ENCODE data around the gene ZBTB46. TPM values are rescaled to one million over a fixed set of nuclear protein-coding genes. Genes with fewer than 3 reads are reported as not detected.

ZBTB46 gene
- total RNA-seq, 4 donors from 2014 or later, result 15.9 to 39.9 (median 27.7) TPM

- DNase-seq, result peak; percentile 84 to 87
- Histone ChIP-seq H3K27ac (peak within 1 kb of the TSS; percentile 68 to 94 (median 91)), H3K9me3 (no peaks in the 10 kb centered on the region), H3K4me1 (peaks cover 19 to 29% of the 10 kb centered on the region in 2 donors), H3K36me3 (peaks cover 19 to 29% of the 10 kb centered on the region in 2 donors), H3K27me3 (no peaks in the 10 kb centered on the region), H3K4me3 (replicated peaks in 1 of 3) (peak within 1 kb of the TSS; percentile 39 to 66 (median 53))
- 0% methylated on average over 2 of the region's 136 CpGs; no CpG with 5 or more reads in 1 of the 2 donors for WGBS, 2 donors
- TF ChIP-seq POLR2A (IDR thresholded peaks at IDR 0.05) (no peak), CTCF (IDR thresholded peaks at IDR 0.05) (no peak)
- intact Hi-C loops (cut with DNase I), result loop anchor here (5.0 kb wide), 1 partner anchor 202 kb away; the partner anchor contains the start of gene PTK6
Observed at GRCh38 chr20:63739130-63740069, 91.7 kb downstream of the ZBTB46 start, which contains the start of gene SLC2A4RG. Gene SLC2A4RG, plus strand, starts transcription at chr20:63739776. Its CDS starts 137 bp downstream, at chr20:63739913.

- H3K27me3 ChIP-seq, result no peaks in the 10 kb centered on the region
- H3K4me3 ChIP-seq (replicated peaks in 1 of 3), result peak overlapping the region in 1 of 3 donors; percentile 35
- peak overlapping the region; percentile 57 to 91 (median 91) for H3K27ac ChIP-seq
- peaks cover 19 to 29% of the 10 kb centered on the region in 2 donors for H3K4me1 ChIP-seq
- intact Hi-C loops (cut with DNase I), result no loop called here
- H3K36me3 ChIP-seq, result peaks cover 24 to 33% of the 10 kb centered on the region in 2 donors
- peak; percentile 85 to 86 for DNase-seq
- no peaks in the 10 kb centered on the region for H3K9me3 ChIP-seq
- no peak for TF ChIP-seq POLR2A (IDR thresholded peaks at IDR 0.05)
- TF ChIP-seq CTCF (IDR thresholded peaks at IDR 0.05), result no peak
- 0 to 13% methylated on average over 4 to 6 of the region's 26 CpGs for WGBS, 2 donors
Observed at GRCh38 chr20:63738687-63739129, 92.4 kb downstream of the ZBTB46 start.

GRCh38 chr20:63737945-63738686 is 92.9 kb downstream of the ZBTB46 start:
- peaks cover 19 to 29% of the 10 kb centered on the region in 2 donors for H3K4me1 ChIP-seq
- no peaks in the 10 kb centered on the region for H3K9me3 ChIP-seq
- no peak overlapping the region for H3K4me3 ChIP-seq (replicated peaks in 1 of 3)
- H3K27ac ChIP-seq, result no peak overlapping the region
- WGBS, 2 donors, result 47 to 60% methylated on average over 8 to 14 of the region's 43 CpGs
- H3K36me3 ChIP-seq, result peaks cover 23 to 33% of the 10 kb centered on the region in 2 donors
- intact Hi-C loops (cut with DNase I), result no loop called here
- H3K27me3 ChIP-seq, result no peaks in the 10 kb centered on the region
- no peak for TF ChIP-seq CTCF (IDR thresholded peaks at IDR 0.05)
- no peak for TF ChIP-seq POLR2A (IDR thresholded peaks at IDR 0.05)
- peak in 1 of 2 donors; percentile 23 for DNase-seq

GRCh38 chr20:63737695-63737944 is 93.4 kb downstream of the ZBTB46 start:
- no peak for DNase-seq
- H3K4me3 ChIP-seq (replicated peaks in 1 of 3), result no peak overlapping the region
- no peaks in the 10 kb centered on the region for H3K27me3 ChIP-seq
- peaks cover 18 to 29% of the 10 kb centered on the region in 2 donors for H3K36me3 ChIP-seq
- H3K4me1 ChIP-seq, result peaks cover 19 to 29% of the 10 kb centered on the region in 2 donors
- no peak overlapping the region for H3K27ac ChIP-seq
- WGBS, 2 donors, result no CpG with 5 or more reads among the region's 26 CpGs
- intact Hi-C loops (cut with DNase I), result no loop called here
- no peak for TF ChIP-seq CTCF (IDR thresholded peaks at IDR 0.05)
- no peak for TF ChIP-seq POLR2A (IDR thresholded peaks at IDR 0.05)
- no peaks in the 10 kb centered on the region for H3K9me3 ChIP-seq

All from thyroid gland (tissue), 4 donors.